ENCODE measurements around the gene MYLK4.

The MYLK4 gene

GRCh38 chr6:2750832-2751231, at the start of gene MYLK4:
MYLK4 (minus strand) TSS chr6:2750922; CDS start chr6:2749294, 1,628 bp downstream.
- DNase-seq (ENCODE audit: low read depth in 2 of 2), result no peak

- DNase-seq (ENCODE audit: low read depth in 2 of 2), result no peak
Measured at GRCh38 chr6:2799936-2800527, 49.3 kb upstream of the MYLK4 start.

- no peak for DNase-seq (ENCODE audit: low read depth in 2 of 2)
Measured at GRCh38 chr6:2798586-2799134, 47.9 kb upstream of the MYLK4 start.

GRCh38 chr6:2797564-2798031, 46.9 kb upstream of the MYLK4 start:
- DNase-seq (ENCODE audit: low read depth in 2 of 2), result no peak

GRCh38 chr6:2796861-2797260, 46.1 kb upstream of the MYLK4 start:
- DNase-seq (ENCODE audit: low read depth in 2 of 2), result no peak

- DNase-seq (ENCODE audit: low read depth in 2 of 2), result no peak
Measured at GRCh38 chr6:2795956-2796355, 45.2 kb upstream of the MYLK4 start.

- DNase-seq (ENCODE audit: low read depth in 2 of 2), result no peak
Measured at GRCh38 chr6:2795162-2795561, 44.4 kb upstream of the MYLK4 start.

GRCh38 chr6:2794171-2794730, 43.5 kb upstream of the MYLK4 start:
- no peak for DNase-seq (ENCODE audit: low read depth in 2 of 2)

- DNase-seq (ENCODE audit: low read depth in 2 of 2), result no peak
Measured at GRCh38 chr6:2793534-2794151, 42.9 kb upstream of the MYLK4 start.

- no peak for DNase-seq (ENCODE audit: low read depth in 2 of 2)
Measured at GRCh38 chr6:2792330-2793110, 41.8 kb upstream of the MYLK4 start.

GRCh38 chr6:2791450-2791974, 40.8 kb upstream of the MYLK4 start:
- DNase-seq (ENCODE audit: low read depth in 2 of 2), result no peak

- DNase-seq (ENCODE audit: low read depth in 2 of 2), result peak in 1 of 2 donors; percentile 38
Measured at GRCh38 chr6:2790588-2791449, 40.1 kb upstream of the MYLK4 start.

GRCh38 chr6:2786269-2786668, 35.5 kb upstream of the MYLK4 start:
- DNase-seq (ENCODE audit: low read depth in 2 of 2), result no peak

- no peak for DNase-seq (ENCODE audit: low read depth in 2 of 2)
Measured at GRCh38 chr6:2784930-2785329, 34.2 kb upstream of the MYLK4 start.

GRCh38 chr6:2784061-2784460, 33.3 kb upstream of the MYLK4 start:
- no peak for DNase-seq (ENCODE audit: low read depth in 2 of 2)

GRCh38 chr6:2783188-2783963, 32.7 kb upstream of the MYLK4 start:
- DNase-seq (ENCODE audit: low read depth in 2 of 2), result no peak

- DNase-seq (ENCODE audit: low read depth in 2 of 2), result no peak
Measured at GRCh38 chr6:2782825-2783187, 32.1 kb upstream of the MYLK4 start.

GRCh38 chr6:2782356-2782708, 31.6 kb upstream of the MYLK4 start:
- no peak for DNase-seq (ENCODE audit: low read depth in 2 of 2)

GRCh38 chr6:2781685-2782355, 31.1 kb upstream of the MYLK4 start:
- no peak for DNase-seq (ENCODE audit: low read depth in 2 of 2)
